OCI-LY7 (cell line): ENCODE data around the gene SLC19A1.

Experiments
- EZH2phosphoT487 ChIP-seq: fragments of 200-600 bp; sonication (generic); IDR thresholded peaks from 2 replicates; pipeline ENCODE4 v1.6.1; 2018; ENCODE audit warnings: low read depth, borderline replicate concordance, mild to moderate bottlenecking, mixed run types, antibody characterized with exemption, low read length, moderate library complexity, mixed read lengths
- TF ChIP-seq, protein P1 (sequence below): fragments of 200-600 bp; sonication (generic); conservative IDR thresholded peaks from 2 replicates; pipeline ENCODE4 v1.5.1; 2014; ENCODE audit warnings: mild to moderate bottlenecking, antibody characterized with exemption, low read length, moderate library complexity, mixed read lengths

DNA sequence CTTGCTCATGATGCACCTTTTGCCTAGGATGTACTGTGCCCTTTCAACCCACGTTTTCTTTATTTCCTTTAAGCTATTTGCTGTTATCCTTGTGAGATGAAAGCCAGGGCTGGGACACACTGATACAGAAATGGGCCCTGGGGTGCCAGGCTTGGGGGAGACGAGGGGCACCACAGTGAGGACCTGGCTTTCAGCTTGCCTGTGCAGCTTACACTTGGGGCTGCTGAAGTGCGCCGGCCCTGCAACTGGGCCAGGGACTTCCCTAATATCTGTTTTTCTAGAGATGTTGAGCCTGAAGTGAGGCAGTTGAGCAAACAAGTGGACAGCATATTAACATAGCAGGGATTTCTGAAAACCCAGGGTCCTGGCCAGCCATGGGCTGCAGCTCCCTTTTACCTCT is 42.5 kb upstream of the SLC19A1 start:
- TF ChIP-seq, protein P1, sequence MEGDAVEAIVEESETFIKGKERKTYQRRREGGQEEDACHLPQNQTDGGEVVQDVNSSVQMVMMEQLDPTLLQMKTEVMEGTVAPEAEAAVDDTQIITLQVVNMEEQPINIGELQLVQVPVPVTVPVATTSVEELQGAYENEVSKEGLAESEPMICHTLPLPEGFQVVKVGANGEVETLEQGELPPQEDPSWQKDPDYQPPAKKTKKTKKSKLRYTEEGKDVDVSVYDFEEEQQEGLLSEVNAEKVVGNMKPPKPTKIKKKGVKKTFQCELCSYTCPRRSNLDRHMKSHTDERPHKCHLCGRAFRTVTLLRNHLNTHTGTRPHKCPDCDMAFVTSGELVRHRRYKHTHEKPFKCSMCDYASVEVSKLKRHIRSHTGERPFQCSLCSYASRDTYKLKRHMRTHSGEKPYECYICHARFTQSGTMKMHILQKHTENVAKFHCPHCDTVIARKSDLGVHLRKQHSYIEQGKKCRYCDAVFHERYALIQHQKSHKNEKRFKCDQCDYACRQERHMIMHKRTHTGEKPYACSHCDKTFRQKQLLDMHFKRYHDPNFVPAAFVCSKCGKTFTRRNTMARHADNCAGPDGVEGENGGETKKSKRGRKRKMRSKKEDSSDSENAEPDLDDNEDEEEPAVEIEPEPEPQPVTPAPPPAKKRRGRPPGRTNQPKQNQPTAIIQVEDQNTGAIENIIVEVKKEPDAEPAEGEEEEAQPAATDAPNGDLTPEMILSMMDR = no peak
- TF ChIP-seq EZH2phosphoT487 = no peak
